Measurements from ENCODE around the gene RNASE9.

Gene RNASE9

DNA sequence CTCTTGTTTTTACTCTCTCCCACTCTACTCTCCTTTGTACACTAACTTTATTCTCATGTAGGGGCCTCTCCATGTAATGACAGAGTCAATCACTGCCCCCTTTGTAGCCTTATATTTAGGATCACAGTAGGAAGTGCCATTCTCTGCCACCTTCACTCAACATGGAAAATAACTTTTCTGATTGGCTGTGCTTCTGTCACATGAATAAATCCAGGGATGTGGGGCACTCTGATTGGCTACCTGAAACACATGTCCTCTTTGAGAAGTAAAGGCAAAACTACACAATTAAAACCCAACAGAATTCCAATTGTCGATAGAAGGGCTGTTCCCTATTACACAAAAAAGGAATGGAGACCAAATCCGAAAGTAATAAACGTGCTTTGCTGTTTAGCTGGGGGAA is at the start of gene RNASE9:
RNASE9 (minus strand) TSS at position 87 of the 400 bp plus-strand sequence.
- DNase-seq (ENCODE audit: low read depth in 2 of 2), result no peak
- TF ChIP-seq, protein P1, sequence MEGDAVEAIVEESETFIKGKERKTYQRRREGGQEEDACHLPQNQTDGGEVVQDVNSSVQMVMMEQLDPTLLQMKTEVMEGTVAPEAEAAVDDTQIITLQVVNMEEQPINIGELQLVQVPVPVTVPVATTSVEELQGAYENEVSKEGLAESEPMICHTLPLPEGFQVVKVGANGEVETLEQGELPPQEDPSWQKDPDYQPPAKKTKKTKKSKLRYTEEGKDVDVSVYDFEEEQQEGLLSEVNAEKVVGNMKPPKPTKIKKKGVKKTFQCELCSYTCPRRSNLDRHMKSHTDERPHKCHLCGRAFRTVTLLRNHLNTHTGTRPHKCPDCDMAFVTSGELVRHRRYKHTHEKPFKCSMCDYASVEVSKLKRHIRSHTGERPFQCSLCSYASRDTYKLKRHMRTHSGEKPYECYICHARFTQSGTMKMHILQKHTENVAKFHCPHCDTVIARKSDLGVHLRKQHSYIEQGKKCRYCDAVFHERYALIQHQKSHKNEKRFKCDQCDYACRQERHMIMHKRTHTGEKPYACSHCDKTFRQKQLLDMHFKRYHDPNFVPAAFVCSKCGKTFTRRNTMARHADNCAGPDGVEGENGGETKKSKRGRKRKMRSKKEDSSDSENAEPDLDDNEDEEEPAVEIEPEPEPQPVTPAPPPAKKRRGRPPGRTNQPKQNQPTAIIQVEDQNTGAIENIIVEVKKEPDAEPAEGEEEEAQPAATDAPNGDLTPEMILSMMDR (IDR thresholded peaks at IDR 0.05; ENCODE audit: low read depth, low read length), result no peak
- no peak within 1 kb of the TSS for H3K4me3 ChIP-seq (replicated peaks in 1 of 2; ENCODE audit: low read depth in 2 of 2, low read length in 2 of 2)

GRCh38 chr14:20610002-20610765 is 49.3 kb upstream of the RNASE9 start:
- peak overlapping the region; percentile 89 to 91 for H3K4me3 ChIP-seq (replicated peaks in 1 of 2; ENCODE audit: low read depth in 2 of 2, low read length in 2 of 2)
- DNase-seq (ENCODE audit: low read depth in 2 of 2), result peak; percentile 82 to 87
- TF ChIP-seq, protein P1 (IDR thresholded peaks at IDR 0.05; ENCODE audit: low read depth, low read length), result no peak

- H3K4me3 ChIP-seq (replicated peaks in 1 of 2; ENCODE audit: low read depth in 2 of 2, low read length in 2 of 2), result peak overlapping the region; percentile 89 to 91
- peak; percentile 93 to 95 for DNase-seq (ENCODE audit: low read depth in 2 of 2)
- TF ChIP-seq, protein P1 (IDR thresholded peaks at IDR 0.05; ENCODE audit: low read depth, low read length), result peak; percentile 83
Observed at GRCh38 chr14:20609215-20610001, 48.6 kb upstream of the RNASE9 start.

DNA sequence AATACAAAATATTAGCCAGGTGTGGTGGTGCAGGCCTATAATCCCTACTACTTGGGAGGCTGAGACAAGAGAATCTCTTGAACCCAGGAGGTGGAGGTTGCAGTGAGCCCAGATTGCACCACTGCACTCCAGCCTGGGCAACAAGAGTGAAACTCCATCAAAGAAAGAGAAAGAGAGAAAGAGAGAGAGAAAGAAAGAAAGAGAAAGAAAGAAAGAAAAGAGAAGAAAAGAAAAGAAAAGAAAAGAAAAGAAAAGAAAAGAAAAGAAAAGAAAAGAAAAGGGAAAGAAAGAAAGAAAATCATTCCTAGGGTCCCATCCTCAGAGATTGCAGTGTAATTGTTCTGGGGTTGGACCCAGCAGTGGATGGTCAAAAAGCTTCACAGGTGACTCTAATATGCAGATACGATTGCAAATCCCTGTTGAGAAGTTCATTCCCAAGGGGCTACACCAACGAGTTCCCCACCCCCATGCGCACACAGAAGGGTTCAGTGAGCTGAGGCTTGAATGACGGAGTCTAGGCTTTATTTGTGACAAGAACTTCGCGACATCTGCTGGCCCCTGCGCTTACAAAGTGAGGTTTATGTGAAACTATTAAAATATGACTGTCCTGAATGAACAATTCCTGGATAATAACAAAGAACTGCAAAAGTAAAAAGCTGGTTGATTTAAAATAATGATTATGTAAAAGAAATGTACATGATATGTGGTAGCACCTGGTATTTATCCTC is 47.7 kb upstream of the RNASE9 start:
- no peak overlapping the region for H3K4me3 ChIP-seq (replicated peaks in 1 of 2; ENCODE audit: low read depth in 2 of 2, low read length in 2 of 2)
- TF ChIP-seq, protein P1 (IDR thresholded peaks at IDR 0.05; ENCODE audit: low read depth, low read length), result no peak
- no peak for DNase-seq (ENCODE audit: low read depth in 2 of 2)

DNA sequence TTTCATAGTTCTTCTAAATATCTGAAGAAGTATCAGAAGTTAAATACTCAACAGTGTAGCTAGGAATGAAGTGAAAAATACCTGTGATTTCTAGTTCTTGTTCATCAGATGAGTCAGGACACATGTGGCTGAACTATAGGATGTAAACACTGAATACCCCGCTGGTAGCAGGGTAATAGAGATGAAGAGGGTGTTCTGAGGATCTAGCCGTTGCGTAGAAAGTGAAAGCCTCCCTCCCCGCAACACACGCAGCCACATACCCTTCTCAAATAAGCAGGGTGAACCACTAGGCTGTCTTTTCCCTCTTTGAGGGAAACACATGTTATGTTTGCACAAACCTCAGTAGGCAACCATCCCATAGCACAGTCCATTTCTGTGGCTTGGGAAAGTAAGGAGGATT is 46.8 kb upstream of the RNASE9 start:
- DNase-seq (ENCODE audit: low read depth in 2 of 2), result no peak
- no peak overlapping the region for H3K4me3 ChIP-seq (replicated peaks in 1 of 2; ENCODE audit: low read depth in 2 of 2, low read length in 2 of 2)
- TF ChIP-seq, protein P1 (IDR thresholded peaks at IDR 0.05; ENCODE audit: low read depth, low read length), result no peak

- no peak for DNase-seq (ENCODE audit: low read depth in 2 of 2)
- TF ChIP-seq, protein P1 (IDR thresholded peaks at IDR 0.05; ENCODE audit: low read depth, low read length), result no peak
- H3K4me3 ChIP-seq (replicated peaks in 1 of 2; ENCODE audit: low read depth in 2 of 2, low read length in 2 of 2), result no peak overlapping the region
Observed at GRCh38 chr14:20606902-20607242, 46.0 kb upstream of the RNASE9 start.
